Activated naive CD8-positive, alpha-beta T cell (primary cell): ENCODE data around the gene MTHFD1L.

Source experiments
- H3K27ac Mint-ChIP-seq: one replicate; pipeline ENCODE4 v1.8.0; 2021; ENCODE audit warnings: mixed read lengths
- H3K27me3 Mint-ChIP-seq: one replicate; pipeline ENCODE4 v1.8.0; 2021; ENCODE audit warnings: mixed read lengths
- H3K36me3 Mint-ChIP-seq: one replicate; pipeline ENCODE4 v1.8.0; 2021; ENCODE audit warnings: mixed read lengths
- H3K4me1 Mint-ChIP-seq: one replicate; pipeline ENCODE4 v1.8.0; 2021; ENCODE audit warnings: low read depth, mixed read lengths
- H3K4me3 Mint-ChIP-seq: one replicate; pipeline ENCODE4 v1.8.0; 2021; ENCODE audit warnings: mild to moderate bottlenecking, mixed read lengths
- H3K9me3 Mint-ChIP-seq: one replicate; pipeline ENCODE4 v1.8.0; 2021; ENCODE audit warnings: low read depth, mixed read lengths

The MTHFD1L gene

GRCh38 chr6:151087861-151088598 lies 222.5 kb downstream of the MTHFD1L start:
- H3K4me3 Mint-ChIP-seq = no peak overlapping the region
- no peaks in the 10 kb centered on the region for H3K9me3 Mint-ChIP-seq
- no peaks in the 10 kb centered on the region for H3K27me3 Mint-ChIP-seq
- peaks cover 15% of the 10 kb centered on the region for H3K36me3 Mint-ChIP-seq
- H3K4me1 Mint-ChIP-seq = no peaks in the 10 kb centered on the region
- no peak overlapping the region for H3K27ac Mint-ChIP-seq

- Mint-ChIP-seq H3K36me3 (peaks cover 17% of the 10 kb centered on the region), H3K4me1 (no peaks in the 10 kb centered on the region), H3K4me3 (no peak overlapping the region), H3K9me3 (no peaks in the 10 kb centered on the region), H3K27ac (no peak overlapping the region), H3K27me3 (no peaks in the 10 kb centered on the region)
These were observed 223.1 kb downstream of the MTHFD1L start for GRCh38 chr6:151088599-151088935.

GRCh38 chr6:151088963-151089362 lies 223.5 kb downstream of the MTHFD1L start:
- Mint-ChIP-seq H3K27me3 (no peaks in the 10 kb centered on the region), H3K4me3 (no peak overlapping the region), H3K4me1 (no peaks in the 10 kb centered on the region), H3K9me3 (no peaks in the 10 kb centered on the region), H3K27ac (no peak overlapping the region), H3K36me3 (peaks cover 20% of the 10 kb centered on the region)

- H3K27me3 Mint-ChIP-seq = no peaks in the 10 kb centered on the region
- H3K4me3 Mint-ChIP-seq = no peak overlapping the region
- no peak overlapping the region for H3K27ac Mint-ChIP-seq
- no peaks in the 10 kb centered on the region for H3K9me3 Mint-ChIP-seq
- H3K36me3 Mint-ChIP-seq = peaks cover 25% of the 10 kb centered on the region
- H3K4me1 Mint-ChIP-seq = no peaks in the 10 kb centered on the region
These were observed 224.5 kb downstream of the MTHFD1L start for GRCh38 chr6:151089978-151090377.

- Mint-ChIP-seq H3K4me1 (no peaks in the 10 kb centered on the region), H3K4me3 (no peak overlapping the region), H3K9me3 (no peaks in the 10 kb centered on the region), H3K27me3 (no peaks in the 10 kb centered on the region), H3K27ac (no peak overlapping the region), H3K36me3 (peaks cover 37% of the 10 kb centered on the region)
These were observed 226.1 kb downstream of the MTHFD1L start for GRCh38 chr6:151091571-151091970.

GRCh38 chr6:151092591-151092990 lies 227.1 kb downstream of the MTHFD1L start:
- Mint-ChIP-seq H3K27me3 (no peaks in the 10 kb centered on the region), H3K4me3 (no peak overlapping the region), H3K27ac (no peak overlapping the region), H3K36me3 (peaks cover 42% of the 10 kb centered on the region), H3K9me3 (no peaks in the 10 kb centered on the region), H3K4me1 (no peaks in the 10 kb centered on the region)

GRCh38 chr6:151093706-151094105 lies 228.2 kb downstream of the MTHFD1L start:
- H3K27ac Mint-ChIP-seq = no peak overlapping the region
- H3K4me1 Mint-ChIP-seq = no peaks in the 10 kb centered on the region
- H3K36me3 Mint-ChIP-seq = peaks cover 42% of the 10 kb centered on the region

GRCh38 chr6:151095538-151096254 lies 230.2 kb downstream of the MTHFD1L start:
- Mint-ChIP-seq H3K27ac (no peak overlapping the region), H3K27me3 (no peaks in the 10 kb centered on the region), H3K4me3 (no peak overlapping the region), H3K36me3 (peaks cover 48% of the 10 kb centered on the region), H3K4me1 (no peaks in the 10 kb centered on the region), H3K9me3 (no peaks in the 10 kb centered on the region)

More at GRCh38 chr6:151093706-151094105, 228.2 kb downstream of the MTHFD1L start:
- Mint-ChIP-seq H3K27me3 (no peaks in the 10 kb centered on the region), H3K4me3 (no peak overlapping the region), H3K9me3 (no peaks in the 10 kb centered on the region)

GRCh38 chr6:151096255-151096612 lies 230.7 kb downstream of the MTHFD1L start:
- peaks cover 50% of the 10 kb centered on the region for H3K36me3 Mint-ChIP-seq
- H3K9me3 Mint-ChIP-seq = no peaks in the 10 kb centered on the region
- H3K27ac Mint-ChIP-seq = peak overlapping the region; percentile 46

GRCh38 chr6:151096691-151097606 lies 231.4 kb downstream of the MTHFD1L start:
- Mint-ChIP-seq H3K36me3 (peaks cover 45% of the 10 kb centered on the region), H3K4me1 (no peaks in the 10 kb centered on the region), H3K4me3 (no peak overlapping the region), H3K27ac (peak overlapping the region; percentile 58), H3K9me3 (no peaks in the 10 kb centered on the region), H3K27me3 (no peaks in the 10 kb centered on the region)

More at GRCh38 chr6:151096255-151096612, 230.7 kb downstream of the MTHFD1L start:
- Mint-ChIP-seq H3K4me1 (no peaks in the 10 kb centered on the region), H3K4me3 (no peak overlapping the region), H3K27me3 (no peaks in the 10 kb centered on the region)

GRCh38 chr6:151098166-151098565 lies 232.7 kb downstream of the MTHFD1L start:
- H3K4me3 Mint-ChIP-seq = no peak overlapping the region

GRCh38 chr6:151100326-151100725 lies 234.8 kb downstream of the MTHFD1L start:
- H3K9me3 Mint-ChIP-seq = no peaks in the 10 kb centered on the region
- no peaks in the 10 kb centered on the region for H3K4me1 Mint-ChIP-seq
- H3K4me3 Mint-ChIP-seq = no peak overlapping the region
- no peaks in the 10 kb centered on the region for H3K27me3 Mint-ChIP-seq
- H3K27ac Mint-ChIP-seq = no peak overlapping the region
- peaks cover 24% of the 10 kb centered on the region for H3K36me3 Mint-ChIP-seq

More at GRCh38 chr6:151098166-151098565, 232.7 kb downstream of the MTHFD1L start:
- H3K36me3 Mint-ChIP-seq = peaks cover 36% of the 10 kb centered on the region
- no peaks in the 10 kb centered on the region for H3K4me1 Mint-ChIP-seq
- no peaks in the 10 kb centered on the region for H3K9me3 Mint-ChIP-seq
- no peaks in the 10 kb centered on the region for H3K27me3 Mint-ChIP-seq
- no peak overlapping the region for H3K27ac Mint-ChIP-seq

GRCh38 chr6:151101161-151101815 lies 235.8 kb downstream of the MTHFD1L start:
- Mint-ChIP-seq H3K4me3 (no peak overlapping the region), H3K36me3 (peaks cover 16% of the 10 kb centered on the region), H3K4me1 (no peaks in the 10 kb centered on the region), H3K27me3 (no peaks in the 10 kb centered on the region), H3K9me3 (no peaks in the 10 kb centered on the region), H3K27ac (no peak overlapping the region)

- H3K27ac Mint-ChIP-seq = no peak overlapping the region
- H3K36me3 Mint-ChIP-seq = peaks cover 12% of the 10 kb centered on the region
These were observed 236.6 kb downstream of the MTHFD1L start for GRCh38 chr6:151101816-151102694.

More at GRCh38 chr6:151101816-151102694, 236.6 kb downstream of the MTHFD1L start:
- Mint-ChIP-seq H3K27me3 (no peaks in the 10 kb centered on the region), H3K4me3 (no peak overlapping the region), H3K9me3 (no peaks in the 10 kb centered on the region), H3K4me1 (no peaks in the 10 kb centered on the region)
